NCI-H2227 (cell line): ENCODE results near the gene MAP2.
A peak's percentile ranks its signal among the peaks of the same experiment; 100 is the strongest.
"Not testable (repeated sequence)": the region's sequence is repeated elsewhere in the genome, so short reads cannot be mapped to it uniquely, and the experiment has no call there.

Experiments used
- DNase-seq: peaks from one replicate; lab custom pipeline; 2025; ENCODE audit not compliant: unreplicated experiment; lab: John Stamatoyannopoulos, UW

The MAP2 gene

GRCh38 chr2:209473930-209474419, 50.1 kb downstream of the MAP2 start:
- DNase-seq: no peak

GRCh38 chr2:209474960-209475359, 51.1 kb downstream of the MAP2 start:
- no peak for DNase-seq

GRCh38 chr2:209476367-209477208, 52.7 kb downstream of the MAP2 start:
- DNase-seq: peak; percentile 92

DNA sequence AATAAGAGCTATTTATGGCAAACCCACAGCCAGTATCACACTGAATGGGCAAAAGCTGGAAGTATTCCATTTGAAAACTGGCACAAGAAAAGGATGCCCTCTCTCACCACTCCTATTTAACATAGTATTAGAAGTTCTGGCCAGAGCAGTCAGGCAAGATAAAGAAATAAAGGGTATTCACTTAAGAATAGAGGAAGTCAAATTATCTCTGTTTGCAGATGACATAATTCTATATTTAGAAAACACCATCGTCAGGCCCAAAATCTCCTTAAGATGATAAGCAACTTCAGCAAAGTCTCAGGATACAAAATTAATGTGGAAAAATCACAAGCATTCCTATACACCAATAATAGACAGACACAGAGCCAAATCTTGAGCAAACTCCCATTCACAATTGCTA, 68.4 kb downstream of the MAP2 start:
- not testable (repeated sequence) for DNase-seq

GRCh38 chr2:209495068-209495620, 71.3 kb downstream of the MAP2 start:
- not testable (repeated sequence) for DNase-seq

- DNase-seq: peak; percentile 89
These were observed 72.2 kb downstream of the MAP2 start for GRCh38 chr2:209495855-209496585.

DNA sequence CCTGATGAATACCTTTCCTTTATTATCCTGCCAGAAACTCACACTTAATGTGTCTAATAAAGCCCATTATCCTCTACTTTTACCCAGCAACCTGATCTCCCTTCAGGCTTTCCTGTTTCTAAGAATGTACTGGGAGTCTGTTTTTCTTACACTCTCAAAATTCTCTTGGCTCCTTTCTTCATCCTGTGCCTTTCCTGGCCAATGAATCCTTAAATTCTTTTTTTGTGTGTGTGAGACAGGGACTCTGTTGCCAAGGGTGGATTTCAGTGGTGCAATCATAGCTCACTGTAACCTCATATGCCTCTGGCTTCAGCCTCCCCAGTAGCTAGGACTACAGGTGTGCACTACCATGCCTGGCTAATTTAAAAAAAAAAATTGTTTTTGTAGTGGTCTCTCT, 72.7 kb downstream of the MAP2 start:
- no peak for DNase-seq

GRCh38 chr2:209498614-209499013, 74.8 kb downstream of the MAP2 start:
- no peak for DNase-seq

- DNase-seq: no peak
These were observed 75.2 kb downstream of the MAP2 start for GRCh38 chr2:209499069-209499468.

DNA sequence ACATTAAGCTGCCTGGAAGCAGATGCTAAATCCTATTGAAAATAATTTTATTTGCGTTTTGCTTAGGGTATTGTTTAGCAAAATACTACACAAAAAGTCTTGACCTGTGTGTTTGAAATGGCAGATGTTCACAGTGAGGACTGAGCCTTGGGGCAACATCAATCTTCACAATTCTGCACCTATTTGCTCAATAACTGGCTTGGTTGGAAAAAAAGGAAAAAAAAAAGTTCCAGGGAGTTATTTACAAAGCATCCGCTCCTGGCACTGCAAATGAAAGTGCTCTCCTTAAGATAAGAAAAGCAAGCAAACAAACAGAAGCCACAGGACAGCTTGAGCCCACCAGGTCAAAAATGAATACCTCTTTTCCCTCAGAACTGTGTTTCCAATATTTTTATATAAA, 77.7 kb downstream of the MAP2 start:
- peak; percentile 31 for DNase-seq

- no peak for DNase-seq
These were observed 81.6 kb downstream of the MAP2 start for GRCh38 chr2:209505410-209505809.

- DNase-seq: no peak
These were observed 84.4 kb downstream of the MAP2 start for GRCh38 chr2:209508255-209508654.

DNA sequence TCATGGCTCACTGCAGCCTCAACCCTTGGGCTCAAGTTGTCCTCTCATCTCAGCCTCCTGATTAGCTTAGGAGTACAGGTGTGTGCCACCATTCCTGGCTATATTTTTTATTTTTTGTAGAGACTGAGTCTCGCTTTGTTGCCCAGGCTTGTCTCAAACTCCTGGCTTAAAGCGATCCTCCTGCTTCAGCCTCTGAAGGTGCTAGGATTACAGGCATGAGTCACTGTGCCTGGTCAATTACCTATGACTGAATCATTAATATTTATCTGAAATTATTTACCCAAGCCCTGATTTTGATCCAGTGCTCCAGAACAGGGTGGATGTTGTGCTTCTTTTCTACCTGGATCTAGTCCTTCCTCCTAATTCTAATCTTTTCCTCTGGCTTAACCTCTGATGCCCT, 87.8 kb downstream of the MAP2 start:
- DNase-seq: no peak

DNA sequence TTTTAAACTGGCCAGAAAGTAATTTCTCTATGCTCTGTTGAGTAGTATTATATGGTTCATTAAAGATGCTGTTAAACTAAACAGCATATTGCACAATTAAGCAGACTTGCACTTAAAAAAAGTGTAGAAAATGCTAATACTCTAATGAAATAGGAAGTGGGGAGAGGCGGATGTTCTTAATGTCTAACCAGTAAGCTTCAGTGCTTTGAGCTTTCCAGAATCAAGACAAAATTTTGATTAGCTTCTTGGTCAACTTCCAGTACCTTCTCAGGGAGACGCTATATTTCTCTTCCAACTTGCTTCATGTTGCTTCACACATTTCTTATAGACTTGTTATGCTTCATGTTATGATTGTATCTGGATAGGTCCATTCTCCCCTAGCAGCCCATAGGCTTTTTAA, 89.1 kb downstream of the MAP2 start:
- DNase-seq: no peak

DNA sequence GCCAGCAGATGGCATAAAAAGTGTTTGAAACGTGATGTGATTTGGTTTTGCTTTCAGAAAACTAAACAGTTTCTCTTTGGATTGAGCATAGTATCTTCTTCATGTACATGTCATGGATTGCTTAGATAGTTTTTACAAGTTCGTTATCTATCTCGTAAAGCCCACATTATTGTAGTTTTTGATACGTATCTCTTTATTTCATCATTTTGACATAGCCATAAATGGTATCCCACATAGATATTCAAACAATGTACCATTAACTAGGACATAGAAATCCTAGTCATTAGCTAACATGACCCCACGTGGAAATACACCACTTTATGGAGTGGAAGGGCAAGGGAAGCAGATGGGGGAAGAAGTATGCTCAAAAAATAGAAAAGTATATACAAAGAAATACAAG, 93.6 kb downstream of the MAP2 start:
- no peak for DNase-seq

DNA sequence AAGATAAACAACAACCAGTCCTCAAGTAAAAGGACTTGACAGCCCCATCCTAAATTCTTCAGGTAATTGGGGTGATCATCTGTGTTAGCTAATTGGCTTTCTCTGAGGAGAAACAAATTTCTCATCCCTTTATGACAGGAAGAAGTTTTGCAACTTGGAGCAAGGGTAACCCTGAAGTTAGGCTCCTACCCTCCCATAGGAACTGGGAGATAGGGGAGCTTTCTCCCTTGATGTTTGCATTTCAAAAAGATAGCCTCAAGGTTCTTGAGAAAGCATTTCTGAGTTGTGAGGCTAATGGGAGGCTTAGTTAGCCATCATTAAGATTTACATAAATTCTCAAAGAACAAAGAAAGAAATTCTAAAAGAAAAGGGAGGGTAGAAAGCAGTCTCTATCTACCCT, 95.4 kb downstream of the MAP2 start:
- DNase-seq: no peak

DNA sequence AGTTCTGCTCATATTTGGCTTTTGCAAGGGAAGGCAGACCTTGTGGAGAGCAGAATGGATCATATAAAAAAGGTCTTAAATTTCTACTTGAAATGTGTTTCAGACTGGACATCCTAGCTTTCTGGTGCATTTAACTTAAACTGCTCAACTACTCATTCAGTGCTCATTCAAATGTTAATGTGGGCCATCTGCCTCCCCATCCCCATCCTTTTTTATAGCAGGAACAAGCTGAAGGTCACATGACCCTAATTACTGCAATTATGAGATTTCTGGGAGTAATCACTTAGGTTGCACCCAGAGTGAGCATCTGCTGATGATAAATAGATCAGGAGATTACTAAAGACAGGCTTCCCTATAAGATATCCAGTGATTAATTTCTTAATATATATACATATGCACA, 96.1 kb downstream of the MAP2 start:
- DNase-seq: no peak

DNA sequence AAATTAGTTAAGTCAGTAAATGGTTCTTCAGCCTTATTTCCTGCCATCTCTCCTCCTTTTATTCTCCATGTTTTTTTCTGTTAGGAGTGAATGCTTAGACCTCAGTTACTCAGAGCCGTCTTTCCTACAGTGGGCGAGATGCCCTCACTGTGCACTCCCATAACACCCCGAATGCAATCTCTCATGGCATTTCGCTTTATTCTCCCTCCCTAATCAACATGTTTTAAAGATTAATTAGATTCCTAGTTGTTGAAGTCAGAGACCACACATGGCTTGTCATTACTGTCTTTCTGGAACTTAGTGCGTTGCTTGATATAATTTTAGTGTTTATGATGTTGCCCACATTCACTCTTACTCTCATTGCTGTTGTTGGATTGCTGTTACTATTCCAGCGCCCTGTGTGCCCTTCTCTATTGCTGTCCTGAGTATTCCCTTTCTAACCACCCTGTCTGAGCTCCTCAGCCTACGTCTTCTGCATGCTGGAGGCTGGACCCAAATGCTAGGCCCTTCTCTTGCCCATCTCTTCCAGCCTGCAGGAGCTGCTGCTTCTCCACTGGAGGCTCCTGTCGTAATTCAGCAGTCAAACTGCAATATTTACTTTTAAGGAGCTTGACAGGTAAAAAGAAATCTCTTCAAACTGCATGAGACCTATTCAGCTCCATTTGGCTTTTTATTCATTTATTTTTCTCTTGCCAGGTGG, 99.3 kb downstream of the MAP2 start:
- DNase-seq: no peak

DNA sequence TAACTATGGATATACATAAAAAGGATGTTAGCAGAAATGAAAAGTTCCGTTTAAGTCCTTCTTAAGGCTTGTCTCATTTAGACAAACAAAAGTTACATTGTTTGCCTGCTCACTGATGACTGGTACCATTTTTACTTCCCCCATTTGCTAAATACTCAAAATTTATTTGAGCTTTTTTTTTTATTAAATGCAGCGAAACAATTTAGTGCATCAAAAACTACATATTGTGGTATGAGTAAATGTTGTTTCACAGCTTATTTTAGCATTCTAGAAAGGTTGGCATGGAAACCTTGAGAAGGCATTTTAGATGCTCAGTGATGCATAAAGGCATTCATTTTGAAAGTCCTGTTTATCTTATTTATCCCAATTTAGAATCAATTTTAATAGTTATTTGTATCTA, 100.0 kb downstream of the MAP2 start:
- no peak for DNase-seq

DNA sequence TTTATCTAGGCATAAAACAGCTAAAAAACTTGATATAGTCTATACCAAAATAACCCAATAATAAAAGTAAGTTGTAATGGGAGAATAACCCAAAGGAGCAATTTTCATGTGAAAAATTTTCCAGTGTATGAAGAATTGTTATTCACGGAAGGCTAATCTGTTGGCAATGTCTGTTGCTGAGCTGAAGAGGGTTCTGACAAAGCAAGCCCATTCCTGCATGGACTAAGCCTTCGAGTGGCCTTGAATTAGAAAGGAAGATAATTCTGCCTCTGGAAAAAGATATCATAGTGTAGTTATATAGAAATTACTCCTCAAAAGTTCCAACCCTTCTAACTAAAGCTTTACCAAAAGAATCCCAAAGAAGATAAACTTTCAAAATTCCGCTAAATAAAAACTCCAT, 101.5 kb downstream of the MAP2 start:
- no peak for DNase-seq

DNA sequence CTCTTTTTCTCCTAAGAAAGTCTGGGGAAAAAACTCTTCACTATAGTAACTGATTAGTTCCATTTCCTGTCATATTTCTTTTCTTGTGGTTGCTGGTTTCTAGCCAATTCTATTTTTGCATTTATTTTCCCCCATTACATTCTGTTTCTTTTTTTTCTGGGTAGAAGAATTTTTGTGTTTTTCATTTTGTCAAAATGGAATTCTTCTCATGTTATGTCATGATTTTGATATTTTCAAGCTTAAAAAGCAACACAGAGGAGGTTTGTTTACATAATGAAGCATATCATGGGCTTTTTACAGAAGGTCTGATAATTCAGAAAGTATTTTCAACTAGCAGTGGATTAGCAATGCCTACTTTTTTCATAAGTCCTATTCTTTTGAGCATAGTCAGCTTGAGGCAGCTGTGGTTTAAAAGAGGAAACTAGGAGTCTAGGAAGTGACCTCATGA, 102.0 kb downstream of the MAP2 start:
- no peak for DNase-seq
